NCI-H748 (cell line): ENCODE results near the gene COL3A1.

Source experiments
- DNase-seq: peaks from one replicate; lab custom pipeline; 2025; ENCODE audit not compliant: unreplicated experiment; lab: John Stamatoyannopoulos, UW

COL3A1 gene

DNA sequence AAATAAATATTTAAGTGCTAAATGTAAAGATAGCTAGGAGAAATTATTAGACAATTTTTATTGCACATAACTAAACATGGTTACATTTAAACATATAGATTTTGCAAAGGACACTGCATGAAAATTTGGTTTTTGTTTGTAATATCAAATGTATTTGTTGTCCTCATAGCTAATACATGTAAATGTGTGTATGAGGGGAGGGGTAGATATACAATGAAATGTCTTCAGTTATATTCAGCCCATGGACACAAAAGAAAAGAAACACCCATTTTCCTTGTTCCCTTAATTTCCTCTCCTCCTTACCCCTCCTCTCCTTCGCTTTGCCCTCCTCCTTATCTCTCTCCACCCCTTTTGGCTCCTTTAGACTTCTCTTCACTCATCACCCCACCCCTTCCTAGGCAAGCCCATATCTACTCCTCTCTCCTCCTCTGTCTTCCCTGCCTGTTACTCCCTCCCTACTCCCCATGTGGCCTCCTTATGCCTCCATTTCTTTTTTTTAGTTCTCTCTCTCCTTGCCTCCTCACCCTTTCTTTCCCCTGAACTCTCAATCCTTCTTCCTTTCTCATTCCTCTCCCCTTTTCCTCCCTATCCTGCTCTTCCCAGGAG lies 1.4 kb downstream of the COL3A1 start:
- no peak for DNase-seq

DNA sequence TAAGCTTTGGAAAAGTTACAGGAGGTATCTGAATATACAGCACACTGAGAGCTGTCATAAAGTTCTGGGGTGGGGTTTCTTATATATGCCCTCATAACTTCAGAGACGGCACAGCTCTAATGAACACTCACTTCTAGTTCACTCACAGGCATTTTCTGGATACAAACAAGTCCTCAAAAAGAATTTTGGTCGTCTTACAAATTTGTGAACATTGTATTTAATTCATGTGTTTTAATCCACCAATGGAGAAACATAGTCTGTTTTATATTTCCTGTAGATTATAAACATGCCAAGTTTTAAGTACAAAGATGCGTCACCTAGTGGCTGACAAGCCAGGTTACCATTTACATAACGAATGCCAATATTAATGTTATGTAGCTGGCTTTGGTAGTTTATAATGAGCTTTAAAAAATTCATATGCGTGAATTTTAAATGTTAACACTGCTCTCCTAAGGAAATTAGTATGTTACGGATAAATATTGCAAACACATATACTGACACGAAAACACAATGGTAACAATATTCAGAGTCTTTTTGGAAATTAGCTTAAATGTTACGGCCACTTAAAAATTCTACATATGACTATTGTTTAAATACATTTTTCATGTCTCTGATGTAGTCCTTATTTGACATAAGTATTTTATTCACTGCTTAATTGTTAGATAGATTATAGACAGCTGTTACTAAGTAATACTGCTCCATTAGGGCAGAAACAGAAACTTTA lies 2.5 kb downstream of the COL3A1 start:
- no peak for DNase-seq

DNA sequence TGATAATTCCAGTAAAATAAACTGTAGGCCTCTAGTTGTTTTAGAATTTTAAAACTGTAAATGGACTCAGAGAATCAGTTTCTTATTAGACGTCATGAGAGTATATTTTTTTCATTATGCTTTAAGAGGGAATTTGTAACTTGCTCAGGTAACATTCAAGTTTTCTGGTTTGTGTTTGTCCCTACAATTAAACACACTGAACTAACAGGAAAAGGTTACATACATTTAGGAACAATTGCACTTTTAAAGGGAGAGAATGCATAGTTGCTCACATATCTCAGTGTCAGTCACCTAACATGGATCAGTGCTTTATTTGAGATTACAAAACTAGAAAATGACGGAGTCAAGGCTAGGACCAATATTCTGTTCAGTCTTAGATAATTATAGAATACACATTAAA lies 3.1 kb downstream of the COL3A1 start:
- no peak for DNase-seq

DNA sequence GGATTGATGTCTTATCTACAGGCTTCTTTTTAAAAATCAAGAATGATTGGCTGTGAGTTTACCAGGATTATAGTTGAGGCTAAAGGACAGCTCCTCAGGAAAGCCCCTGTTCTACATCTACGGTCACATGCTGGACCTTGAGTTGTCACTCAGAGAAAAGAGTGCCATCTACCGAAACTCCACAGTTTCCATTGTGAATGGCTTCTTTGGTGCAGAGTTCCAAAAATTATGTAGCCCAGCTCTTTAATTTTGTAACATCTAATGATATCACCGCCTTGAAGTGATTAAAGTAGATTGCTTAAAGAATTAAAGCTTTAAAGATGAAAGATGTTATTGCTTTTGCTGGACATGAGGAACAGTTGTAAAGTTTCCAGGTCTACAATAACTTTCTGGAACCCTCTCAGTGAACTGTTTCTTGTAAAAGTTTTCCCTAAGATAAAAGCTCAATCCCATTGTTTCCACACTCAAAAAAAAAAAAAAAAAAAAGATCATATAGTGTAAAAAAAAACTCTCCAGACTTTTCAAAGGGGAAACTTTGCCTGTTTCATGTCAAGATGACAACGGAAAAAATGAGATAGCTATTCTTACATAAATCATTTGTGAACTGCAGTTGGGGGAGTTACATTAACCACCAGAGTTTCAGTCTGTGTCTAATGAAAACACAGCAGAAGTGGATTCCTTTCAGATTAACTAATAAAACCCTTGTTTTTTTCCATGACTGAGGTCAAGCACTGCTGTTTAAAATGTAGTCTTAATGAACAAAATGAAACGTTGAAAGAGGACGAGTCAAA lies 4.3 kb downstream of the COL3A1 start:
- DNase-seq: peak; percentile 39

DNA sequence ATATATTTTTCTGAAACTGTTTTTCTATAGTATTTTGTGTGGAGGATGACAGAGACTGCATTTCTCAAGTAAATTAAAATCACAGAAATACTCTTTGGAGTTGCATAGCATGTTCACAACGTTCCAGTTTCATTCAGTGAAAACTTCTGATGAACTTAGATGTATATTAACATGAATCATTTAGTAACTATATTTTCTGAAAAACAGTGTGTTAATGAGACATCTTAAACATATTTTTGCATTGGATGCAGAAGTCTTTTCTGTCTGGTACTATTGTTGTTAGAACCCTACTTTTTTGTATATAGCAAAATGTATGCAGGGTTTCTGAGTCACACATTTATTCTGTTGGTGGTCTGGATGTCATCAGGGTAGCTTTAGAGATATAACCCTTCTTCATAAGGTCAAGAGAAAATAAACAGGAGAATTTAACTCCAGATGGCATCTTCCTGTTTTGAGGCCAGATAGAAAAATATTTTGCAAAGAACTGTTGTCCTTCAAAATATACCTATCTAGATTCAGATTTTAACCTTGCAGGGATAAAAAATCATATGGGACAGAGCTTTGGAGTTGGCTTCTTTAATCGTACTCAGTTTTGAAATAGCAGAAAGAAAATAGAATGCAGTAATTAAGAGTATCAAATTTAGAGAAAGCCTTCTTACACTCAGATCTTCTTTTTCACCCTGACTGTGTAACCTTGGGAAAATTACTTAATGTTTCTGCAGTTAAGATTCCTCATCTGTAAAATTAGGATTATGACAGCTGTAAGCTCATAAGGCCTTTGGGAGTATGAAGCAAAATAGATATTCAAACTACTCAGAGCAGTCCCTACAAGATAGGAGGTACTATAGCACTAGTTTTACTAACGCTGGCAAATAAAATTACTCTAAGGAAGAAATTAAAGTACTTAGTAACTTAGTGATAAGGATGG lies 5.3 kb downstream of the COL3A1 start:
- DNase-seq: no peak

DNA sequence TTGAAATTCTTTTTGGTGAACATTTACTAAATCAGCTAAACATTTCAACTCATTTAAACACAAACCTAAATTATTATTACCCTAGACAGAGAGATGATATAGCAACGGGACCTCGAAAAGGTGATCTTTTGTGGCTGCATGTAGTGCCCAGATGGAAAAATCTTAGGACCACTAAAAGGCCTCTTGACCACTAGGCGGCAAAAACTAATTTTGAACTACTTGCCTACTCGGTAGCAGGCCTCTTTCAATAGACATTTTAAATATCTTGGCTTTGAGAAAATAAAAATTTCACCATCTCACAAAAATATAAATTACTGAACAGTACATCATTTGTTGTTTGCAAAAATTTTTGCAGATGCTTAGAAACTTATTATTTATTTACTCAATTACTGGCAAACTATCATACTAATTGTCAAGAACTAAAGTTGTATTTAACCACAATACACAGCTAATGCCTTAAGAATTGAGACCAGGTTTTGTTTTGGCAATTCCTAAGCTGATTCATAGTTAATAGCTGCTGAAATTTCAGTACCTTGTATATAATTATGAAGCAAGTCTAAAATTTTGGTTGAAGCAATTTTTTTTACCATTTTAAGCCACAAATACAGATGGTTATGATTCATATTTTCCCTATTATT lies 9.4 kb downstream of the COL3A1 start:
- peak; percentile 12 for DNase-seq

DNA sequence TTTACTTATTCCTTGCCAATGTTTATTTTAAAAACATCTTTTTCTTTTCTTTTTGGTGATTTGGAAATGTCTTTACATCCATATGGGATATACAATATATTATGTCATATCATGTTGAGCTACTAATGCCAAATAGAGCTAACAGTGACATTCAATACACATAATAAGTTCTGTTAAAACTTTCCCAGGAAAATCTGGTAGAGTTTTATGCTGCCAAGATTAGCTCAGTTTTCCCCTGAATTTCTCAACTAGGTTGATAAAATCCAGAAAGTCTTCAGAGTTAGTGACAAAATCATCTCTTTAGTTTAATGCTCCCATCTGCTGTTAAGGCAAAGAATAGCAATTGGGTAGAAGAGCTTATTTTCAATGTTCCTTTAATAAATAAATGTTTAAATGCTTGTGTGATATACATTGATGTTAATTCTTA lies 9.9 kb downstream of the COL3A1 start:
- no peak for DNase-seq

DNA sequence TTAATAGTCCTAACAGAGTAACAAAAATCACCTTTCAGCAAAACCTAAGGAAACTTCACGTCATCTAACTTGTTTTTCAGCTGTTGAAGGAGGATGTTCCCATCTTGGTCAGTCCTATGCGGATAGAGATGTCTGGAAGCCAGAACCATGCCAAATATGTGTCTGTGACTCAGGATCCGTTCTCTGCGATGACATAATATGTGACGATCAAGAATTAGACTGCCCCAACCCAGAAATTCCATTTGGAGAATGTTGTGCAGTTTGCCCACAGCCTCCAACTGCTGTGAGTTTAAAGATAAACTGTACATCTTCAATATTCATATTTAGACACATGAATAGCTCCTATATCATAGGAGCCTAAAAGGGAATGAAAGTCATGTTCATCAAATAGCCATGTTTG lies 10.5 kb downstream of the COL3A1 start:
- no peak for DNase-seq

DNA sequence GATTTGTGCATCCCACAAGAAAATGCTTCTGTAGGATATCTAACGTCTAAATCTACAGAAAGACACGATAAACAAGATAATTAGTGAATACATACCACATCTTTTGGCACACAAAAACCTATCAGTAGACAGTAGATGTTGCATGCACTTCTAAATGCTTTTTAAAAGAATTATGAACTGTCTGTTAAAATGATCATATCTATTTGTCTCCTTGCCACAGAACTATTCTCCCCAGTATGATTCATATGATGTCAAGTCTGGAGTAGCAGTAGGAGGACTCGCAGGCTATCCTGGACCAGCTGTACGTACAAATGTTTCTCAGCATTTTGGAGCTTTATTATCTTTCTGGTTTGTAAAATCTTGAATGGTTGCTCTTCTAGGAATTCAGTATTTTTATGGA lies 12.7 kb downstream of the COL3A1 start:
- DNase-seq: no peak

DNA sequence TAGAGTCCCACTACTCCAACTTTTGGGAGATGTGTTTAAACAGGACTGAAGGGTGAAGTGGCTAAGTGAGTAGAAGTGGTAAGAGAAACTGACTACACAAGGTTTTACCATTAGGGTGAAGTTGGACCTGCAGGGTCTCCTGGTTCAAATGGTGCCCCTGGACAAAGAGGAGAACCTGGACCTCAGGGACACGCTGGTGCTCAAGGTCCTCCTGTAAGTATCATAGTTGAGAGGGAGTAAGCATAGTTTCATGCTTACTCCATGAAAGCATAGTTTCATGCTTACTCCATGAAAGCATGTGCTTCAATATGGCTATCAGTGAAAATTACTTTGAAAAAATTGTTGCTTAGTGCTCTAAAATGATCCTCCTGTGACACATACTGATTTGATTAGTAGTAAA lies 19.1 kb downstream of the COL3A1 start:
- no peak for DNase-seq

DNA sequence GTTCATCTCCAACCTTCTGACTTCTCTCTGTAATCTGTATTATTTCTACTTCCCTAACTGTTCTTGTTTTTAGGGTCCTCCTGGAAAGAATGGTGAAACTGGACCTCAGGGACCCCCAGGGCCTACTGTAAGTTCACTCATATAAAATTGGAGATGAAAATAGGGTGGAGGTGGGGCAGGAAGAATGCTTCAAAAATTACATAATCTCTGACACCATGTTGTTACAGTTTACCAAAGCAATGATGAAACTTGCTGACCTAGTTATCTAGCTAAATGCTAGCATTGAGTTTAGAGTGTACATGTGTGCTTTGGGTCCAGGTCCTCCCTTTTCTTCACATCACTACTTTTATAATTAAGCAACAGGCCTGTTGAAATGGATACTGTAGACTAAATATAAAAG lies 23.1 kb downstream of the COL3A1 start:
- no peak for DNase-seq

DNA sequence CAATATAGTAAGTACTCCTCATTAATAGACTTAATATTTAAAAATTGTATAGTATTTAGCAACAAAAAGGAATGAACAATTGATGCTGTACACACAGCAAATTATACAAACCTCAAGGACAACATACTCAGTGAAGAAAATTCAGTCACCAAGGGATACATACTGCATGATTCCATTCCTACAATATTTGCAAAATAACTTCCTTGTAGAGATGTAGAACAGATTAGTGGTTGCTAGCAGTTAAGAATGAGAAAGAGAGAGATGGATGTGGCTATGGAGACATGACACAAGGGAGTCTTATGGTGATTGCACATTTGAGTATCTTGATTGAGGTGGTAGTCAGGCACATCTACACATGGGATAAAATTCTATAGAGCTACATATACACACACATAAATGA lies 26.0 kb downstream of the COL3A1 start:
- no peak for DNase-seq

DNA sequence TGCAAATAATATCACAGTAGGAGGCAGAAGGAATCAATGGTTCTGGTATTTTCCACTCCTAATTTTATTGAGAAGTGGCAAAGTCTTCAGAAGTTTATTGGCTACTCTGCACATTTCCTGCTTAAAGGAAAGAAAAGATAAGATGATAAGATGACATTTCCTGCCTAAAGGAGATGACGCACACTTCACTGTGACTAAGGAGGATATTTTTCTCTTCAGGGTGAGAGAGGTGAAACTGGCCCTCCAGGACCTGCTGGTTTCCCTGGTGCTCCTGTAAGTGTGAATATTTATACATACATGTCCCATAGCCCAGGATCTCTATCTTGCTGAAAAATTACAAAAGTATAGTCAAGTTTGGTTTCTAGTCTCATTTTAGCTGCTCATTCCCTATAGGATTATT lies 27.9 kb downstream of the COL3A1 start:
- DNase-seq: no peak

DNA sequence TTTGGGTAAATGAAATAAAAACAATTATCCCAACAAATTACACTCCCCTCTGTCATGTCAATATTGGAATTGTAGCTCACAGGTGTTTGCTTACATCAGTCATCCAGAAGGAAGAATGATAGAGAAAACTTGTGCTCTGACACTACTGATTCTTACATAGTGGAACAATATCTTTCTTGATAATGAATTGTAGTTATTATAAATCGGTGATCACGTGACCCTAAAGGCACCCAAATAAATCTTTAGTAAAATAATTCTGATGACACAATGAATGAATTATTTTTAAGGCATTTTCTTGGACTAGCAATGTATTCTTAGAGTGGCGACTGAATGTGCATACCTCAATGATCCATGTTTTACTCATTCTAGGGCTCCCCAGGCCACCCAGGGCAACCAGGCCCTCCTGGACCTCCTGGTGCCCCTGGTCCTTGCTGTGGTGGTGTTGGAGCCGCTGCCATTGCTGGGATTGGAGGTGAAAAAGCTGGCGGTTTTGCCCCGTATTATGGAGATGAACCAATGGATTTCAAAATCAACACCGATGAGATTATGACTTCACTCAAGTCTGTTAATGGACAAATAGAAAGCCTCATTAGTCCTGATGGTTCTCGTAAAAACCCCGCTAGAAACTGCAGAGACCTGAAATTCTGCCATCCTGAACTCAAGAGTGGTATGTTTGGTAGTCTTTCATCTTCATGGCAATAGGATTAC lies 34.5 kb downstream of the COL3A1 start:
- DNase-seq: peak; percentile 86

DNA sequence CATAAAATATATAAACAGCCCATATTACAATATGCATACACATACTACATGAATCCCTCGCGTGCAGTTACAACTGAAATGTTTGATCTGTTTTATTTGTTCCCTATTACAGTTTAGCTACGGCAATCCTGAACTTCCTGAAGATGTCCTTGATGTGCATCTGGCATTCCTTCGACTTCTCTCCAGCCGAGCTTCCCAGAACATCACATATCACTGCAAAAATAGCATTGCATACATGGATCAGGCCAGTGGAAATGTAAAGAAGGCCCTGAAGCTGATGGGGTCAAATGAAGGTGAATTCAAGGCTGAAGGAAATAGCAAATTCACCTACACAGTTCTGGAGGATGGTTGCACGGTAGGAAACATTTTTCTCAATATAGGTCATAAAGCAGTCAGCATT lies 36.4 kb downstream of the COL3A1 start:
- no peak for DNase-seq

DNA sequence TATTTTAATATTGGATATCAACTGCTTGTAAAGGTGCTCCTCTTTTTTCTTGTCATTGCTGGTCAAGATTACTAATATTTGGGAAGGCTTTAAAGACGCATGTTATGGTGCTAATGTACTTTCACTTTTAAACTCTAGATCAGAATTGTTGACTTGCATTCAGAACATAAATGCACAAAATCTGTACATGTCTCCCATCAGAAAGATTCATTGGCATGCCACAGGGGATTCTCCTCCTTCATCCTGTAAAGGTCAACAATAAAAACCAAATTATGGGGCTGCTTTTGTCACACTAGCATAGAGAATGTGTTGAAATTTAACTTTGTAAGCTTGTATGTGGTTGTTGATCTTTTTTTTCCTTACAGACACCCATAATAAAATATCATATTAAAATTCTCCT lies 38.2 kb downstream of the COL3A1 start:
- DNase-seq: no peak

DNA sequence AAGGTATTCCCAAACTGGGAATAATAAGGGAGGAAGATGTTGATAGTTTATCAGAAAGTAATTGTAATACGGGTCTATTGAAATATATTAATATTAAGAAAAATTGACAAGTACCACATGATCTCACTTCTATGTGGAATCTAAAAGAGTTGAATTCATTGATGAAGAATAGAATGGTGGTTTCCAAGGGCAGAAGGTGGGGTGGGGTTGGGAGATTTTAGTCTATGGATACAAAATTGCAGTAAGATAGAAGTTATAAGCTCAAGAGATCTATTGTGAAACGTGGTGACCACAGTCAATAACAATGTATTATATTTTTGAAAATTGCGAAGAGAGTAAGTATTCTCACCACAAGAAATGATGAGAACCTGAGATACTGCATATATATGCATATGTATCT lies 38.9 kb downstream of the COL3A1 start:
- DNase-seq: no peak

DNA sequence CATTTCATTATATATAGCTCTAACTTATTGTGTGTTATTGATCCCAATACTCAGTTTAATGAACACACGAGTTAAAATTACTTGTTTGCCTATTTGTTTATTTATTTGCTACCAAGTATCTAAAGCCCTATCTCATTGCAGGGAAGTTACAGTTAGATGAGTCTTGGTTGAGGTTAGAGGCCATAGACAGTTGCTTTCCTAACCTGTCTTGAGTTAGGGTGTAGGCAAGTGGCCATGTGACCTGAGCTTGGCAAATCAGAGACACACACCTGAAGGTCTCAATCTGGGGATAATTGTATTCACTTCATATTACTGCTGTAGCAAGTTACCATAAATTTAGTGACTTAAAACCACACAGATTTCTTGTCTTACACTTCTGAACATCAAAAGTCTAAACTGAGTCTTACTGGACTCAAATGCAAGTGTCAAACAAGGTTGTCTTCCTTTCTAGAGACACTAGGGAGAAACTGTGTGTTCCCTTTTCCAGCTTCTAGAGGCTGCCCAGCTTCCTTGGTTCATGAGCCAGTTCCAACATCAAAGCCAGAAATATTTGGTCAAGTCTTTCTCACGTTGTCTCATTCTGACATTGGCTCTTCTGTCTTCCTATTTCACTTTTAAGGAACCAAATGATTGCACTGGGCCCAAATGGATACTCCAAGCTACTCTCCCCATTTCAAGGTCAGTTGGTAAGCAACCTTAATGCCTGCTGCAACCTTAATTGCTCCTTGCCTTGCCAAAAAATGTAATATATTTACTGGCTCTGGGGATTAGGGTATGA lies 39.7 kb downstream of the COL3A1 start:
- DNase-seq: no peak

DNA sequence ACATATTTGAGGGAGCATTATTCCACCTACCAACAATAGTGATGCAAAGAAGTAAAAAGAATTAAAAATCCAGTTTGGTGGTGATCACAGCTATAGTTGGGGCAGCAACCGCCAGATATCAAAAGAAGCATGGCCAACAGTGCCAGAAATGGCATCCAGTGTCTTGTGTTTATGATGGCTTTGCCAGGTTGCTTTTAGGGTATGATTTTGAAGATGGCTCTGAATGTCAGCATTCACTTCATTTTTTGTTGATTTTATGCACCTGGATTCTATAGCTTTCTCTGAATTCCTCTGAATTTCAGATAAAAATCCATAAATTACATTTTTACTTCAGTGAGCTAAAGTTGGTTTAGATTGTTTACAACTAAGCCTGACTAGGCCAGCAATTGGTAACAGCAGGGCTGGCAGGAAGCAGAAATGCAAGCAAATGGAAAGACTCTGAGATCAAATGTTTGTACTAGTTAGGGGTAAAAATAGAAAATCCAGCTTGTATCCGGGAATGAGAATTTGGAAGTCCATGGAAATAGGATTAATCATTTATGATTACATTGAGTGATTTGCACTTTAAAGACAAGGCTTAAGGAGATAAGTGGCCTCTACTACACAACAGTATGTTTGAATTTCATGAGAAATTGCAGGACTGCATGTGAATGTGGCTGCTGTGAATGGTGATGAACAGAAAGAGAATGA lies 40.4 kb downstream of the COL3A1 start:
- DNase-seq: no peak
